Measurements from ENCODE around the gene RETREG3. TPM values are rescaled to one million over a fixed set of nuclear protein-coding genes. Genes with fewer than 3 reads are reported as not detected.

The RETREG3 gene
- total RNA-seq, 2 experiments from 2014 or later, result 33.5 to 50.5 TPM

GRCh38 chr17:42554250-42555121 is 54.7 kb downstream of the RETREG3 start:
- Histone ChIP-seq H3K79me2 (ENCODE audit: insufficient read depth, low read depth, low read length) (no peaks in the 10 kb centered on the region), H3K9me2 (ENCODE audit: insufficient read depth, low read length) (no peaks in the 10 kb centered on the region), H4K20me1 (ENCODE audit: insufficient read depth, low read length) (no peaks in the 10 kb centered on the region), H3K27ac (ENCODE audit: low read depth, low read length, poor library complexity, severe bottlenecking) (peak overlapping the region; percentile 64), H3K36me3 (ENCODE audit: insufficient read depth, low read length) (no peaks in the 10 kb centered on the region), H3K4me3 (ENCODE audit: low read depth, low read length, poor library complexity, severe bottlenecking) (peak overlapping the region; percentile 87), H3K4me1 (ENCODE audit: insufficient read depth, low read length, poor library complexity, severe bottlenecking) (peaks cover 26% of the 10 kb centered on the region), H3K9me3 (ENCODE audit: low read length) (no peaks in the 10 kb centered on the region), H3K4me2 (ENCODE audit: low read length) (peak overlapping the region; percentile 86), H2AFZ (ENCODE audit: low read length) (peak overlapping the region; percentile 54; the same call in 1 of the 2 replicates)
- TSS peak; percentile 60 for BruUV-seq (replicated peaks)
- peak; percentile 93 for DNase-seq (ENCODE audit: low spot score)
- ChIA-PET CTCF (ENCODE audit: unreplicated experiment) (no interaction called here), POLR2A (no interaction called here)
- intact Hi-C loops (cut with micrococcal nuclease; ENCODE audit: unreplicated experiment), result no loop called here
- TF ChIP-seq CTCF (conservative IDR thresholded peaks at IDR 0.05; ENCODE audit: low read length) (no peak), EZH2phosphoT487 (IDR thresholded peaks at IDR 0.05; ENCODE audit: borderline replicate concordance, low read depth, low read length) (no peak)

- Histone ChIP-seq H3K4me1 (ENCODE audit: insufficient read depth, low read length, poor library complexity, severe bottlenecking) (peaks cover 23% of the 10 kb centered on the region), H3K36me3 (ENCODE audit: insufficient read depth, low read length) (no peaks in the 10 kb centered on the region), H3K9me2 (ENCODE audit: insufficient read depth, low read length) (no peaks in the 10 kb centered on the region), H3K4me2 (ENCODE audit: low read length) (peak overlapping the region; percentile 86), H3K4me3 (ENCODE audit: low read depth, low read length, poor library complexity, severe bottlenecking) (peak overlapping the region; percentile 87), H2AFZ (ENCODE audit: low read length) (peak overlapping the region; percentile 54; the same call in 1 of the 2 replicates), H3K27ac (ENCODE audit: low read depth, low read length, poor library complexity, severe bottlenecking) (peak overlapping the region; percentile 64), H3K79me2 (ENCODE audit: insufficient read depth, low read depth, low read length) (no peaks in the 10 kb centered on the region), H4K20me1 (ENCODE audit: insufficient read depth, low read length) (no peaks in the 10 kb centered on the region), H3K9me3 (ENCODE audit: low read length) (no peaks in the 10 kb centered on the region)
- intact Hi-C loops (cut with micrococcal nuclease; ENCODE audit: unreplicated experiment), result no loop called here
- TF ChIP-seq EZH2phosphoT487 (IDR thresholded peaks at IDR 0.05; ENCODE audit: borderline replicate concordance, low read depth, low read length), result no peak
- TF ChIP-seq CTCF (conservative IDR thresholded peaks at IDR 0.05; ENCODE audit: low read length), result no peak
- DNase-seq (ENCODE audit: low spot score), result no peak
- no TSS peak for BruUV-seq (replicated peaks)
- POLR2A ChIA-PET, result no interaction called here
- CTCF ChIA-PET (ENCODE audit: unreplicated experiment), result no interaction called here
Observed at GRCh38 chr17:42553866-42554249, 55.3 kb downstream of the RETREG3 start.

All from OCI-LY7 (cell line).